Measurements from ENCODE around the gene WDR74.

GRCh38 chr11:62844154-62844553 lies 4.8 kb upstream of the WDR74 start:
- no peak for TF ChIP-seq CTCF (IDR thresholded peaks at IDR 0.05)
- no peak for TF ChIP-seq EZH2 (IDR thresholded peaks at IDR 0.05; ENCODE audit: borderline replicate concordance, insufficient read depth, low read depth, low read length, poor library complexity, severe bottlenecking)
